IMR-90 (cell line): ENCODE measurements around the gene CNFN. TPM values are rescaled to one million over a fixed set of nuclear protein-coding genes. Genes with fewer than 3 reads are reported as not detected.

Experiments used
- ATAC-seq: fragments of 200-7000 bp; cut with Tn5 transposase; 2 replicates; pipeline ENCODE4 v1.9.1; 2020; ENCODE audit warnings: low read depth, mild to moderate bottlenecking, moderate library complexity
- BruUV-seq: library from RNA; stranded (reverse); fragments of 400-500 nt; replicated peaks from 2 replicates; lab custom pipeline; 2021; lab: Mats Ljungman, UMichigan
- CTCF ChIA-PET: fragments of 300-600 bp; formaldehyde crosslinking; extraction: SDS; loops from one replicate; lab custom pipeline; 2021; ENCODE audit warnings: antibody characterized with exemption; lab: Yijun Ruan, JAX
- POLR2A ChIA-PET: fragments of 300-600 bp; sonication (Branson Sonifier 250); formaldehyde crosslinking; loops from one replicate; lab custom pipeline; 2022; ENCODE audit warnings: antibody characterized with exemption; ENCODE audit not compliant: unreplicated experiment; lab: Charles Lee
- DNase-seq: peaks from one replicate; pipeline ENCODE4 v3.0.0; 2013
- H2AFZ ChIP-seq: replicated peaks from 2 replicates; pipeline ENCODE3; 2013; ENCODE audit warnings: low read length, mild to moderate bottlenecking; ENCODE audit not compliant: poor library complexity
- H2AK5ac ChIP-seq: 2 replicates; pipeline ENCODE4 v1.6.1; 2013; ENCODE audit warnings: low read depth, low read length, inconsistent platforms
- H2AK9ac ChIP-seq: replicated peaks from 2 replicates; pipeline ENCODE3; 2013; ENCODE audit warnings: mild to moderate bottlenecking, low read depth, low read length, moderate library complexity; ENCODE audit not compliant: poor library complexity
- H2BK120ac ChIP-seq: 2 replicates; pipeline ENCODE4 v1.6.1; 2013; ENCODE audit warnings: low read depth, low read length, inconsistent platforms
- H2BK15ac ChIP-seq: 3 replicates; pipeline ENCODE4 v1.6.1; 2013; ENCODE audit warnings: low read depth, low read length, inconsistent platforms
- H2BK20ac ChIP-seq: 2 replicates; pipeline ENCODE4 v1.6.1; 2013; ENCODE audit warnings: low read depth, mild to moderate bottlenecking, inconsistent platforms, low read length, moderate library complexity
- H2BK5ac ChIP-seq: 2 replicates; pipeline ENCODE4 v1.6.1; 2013; ENCODE audit warnings: mild to moderate bottlenecking, low read depth, low read length, inconsistent platforms; ENCODE audit not compliant: poor library complexity, severe bottlenecking
- H3K14ac ChIP-seq: replicated peaks from 2 replicates; pipeline ENCODE4 v1.6.1; 2013; ENCODE audit warnings: low read depth, low read length, inconsistent platforms
- H3K18ac ChIP-seq: 2 replicates; pipeline ENCODE4 v1.6.1; 2013; ENCODE audit warnings: low read depth, low read length, control low read depth
- H3K23ac ChIP-seq: 2 replicates; pipeline ENCODE4 v1.6.1; 2013; ENCODE audit warnings: low read depth, low read length, inconsistent platforms
- H3K27ac ChIP-seq: 2 replicates; pipeline ENCODE4 v1.5.1; 2013; ENCODE audit warnings: mild to moderate bottlenecking, control low read depth, low read length; ENCODE audit not compliant: insufficient read depth
- H3K27me3 ChIP-seq: 2 replicates; pipeline ENCODE4 v1.6.1; 2013; ENCODE audit warnings: low read length; ENCODE audit not compliant: control insufficient read depth, insufficient read depth
- H3K36me3 ChIP-seq: 2 replicates; pipeline ENCODE4 v1.6.1; 2013; ENCODE audit warnings: low read length, mixed read lengths; ENCODE audit not compliant: control insufficient read depth, insufficient read depth
- H3K4ac ChIP-seq: 2 replicates; pipeline ENCODE4 v1.6.1; 2013; ENCODE audit warnings: low read depth, low read length, inconsistent platforms
- H3K4me1 ChIP-seq: 2 replicates; pipeline ENCODE4 v1.6.1; 2013; ENCODE audit warnings: low read length, mixed read lengths; ENCODE audit not compliant: control insufficient read depth, insufficient read depth
- H3K4me2 ChIP-seq: 2 replicates; pipeline ENCODE4 v1.6.1; 2013; ENCODE audit warnings: low read depth, mild to moderate bottlenecking, control low read depth, low read length, moderate library complexity
- H3K4me3 ChIP-seq: 2 replicates; pipeline ENCODE4 v1.5.1; 2013; ENCODE audit warnings: low read depth, mild to moderate bottlenecking, control low read depth, low read length, moderate library complexity; ENCODE audit not compliant: insufficient read depth
- H3K56ac ChIP-seq: 2 replicates; pipeline ENCODE4 v1.6.1; 2013; ENCODE audit warnings: low read length, inconsistent platforms; ENCODE audit not compliant: insufficient read depth; ENCODE audit errors: extremely low read depth
- H3K79me1 ChIP-seq, 2 experiments: 2 replicates each; pipeline ENCODE4 v1.6.1; 2013; ENCODE audit warnings: low read length in 2 of 2, inconsistent platforms in 1 of 2, low read depth in 1 of 2
- H3K9ac ChIP-seq: 2 replicates; pipeline ENCODE4 v1.6.1; 2013; ENCODE audit warnings: low read depth, low read length, control low read depth
- H3K9me1 ChIP-seq: 2 replicates; pipeline ENCODE4 v1.6.1; 2013; ENCODE audit warnings: low read length, inconsistent platforms; ENCODE audit not compliant: insufficient read depth
- H3K9me3 ChIP-seq: 2 replicates; pipeline ENCODE4 v1.6.1; 2013; ENCODE audit warnings: low read length; ENCODE audit not compliant: control insufficient read depth, insufficient read depth
- H4K20me1 ChIP-seq: 2 replicates; pipeline ENCODE4 v1.6.1; 2013; ENCODE audit warnings: low read length, inconsistent platforms; ENCODE audit not compliant: insufficient read depth
- H4K5ac ChIP-seq: 2 replicates; pipeline ENCODE4 v1.6.1; 2013; ENCODE audit warnings: mild to moderate bottlenecking, low read depth, low read length, control low read depth
- H4K8ac ChIP-seq, 2 experiments: 2 replicates each; pipeline ENCODE4 v1.6.1; 2013; ENCODE audit warnings: low read depth in 2 of 2, low read length in 2 of 2, control low read depth in 1 of 2, inconsistent platforms in 1 of 2
- H4K91ac ChIP-seq: 2 replicates; pipeline ENCODE4 v1.6.1; 2013; ENCODE audit warnings: low read depth, low read length, inconsistent platforms; ENCODE audit not compliant: insufficient read depth
- BHLHE40 ChIP-seq: fragments of 150-350 bp; IDR thresholded peaks from 2 replicates; pipeline ENCODE4 v1.6.1; 2016; ENCODE audit warnings: mild to moderate bottlenecking, low read depth, low read length
- CEBPB ChIP-seq: IDR thresholded peaks from 2 replicates; pipeline ENCODE4 v1.6.1; 2012; ENCODE audit warnings: low read depth, low read length, improper control_type of control experiment
- ELK1 ChIP-seq: fragments of 150-350 bp; IDR thresholded peaks from 2 replicates; pipeline ENCODE4 v1.6.1; 2016; ENCODE audit warnings: low read depth, mild to moderate bottlenecking, low read length, moderate library complexity, borderline replicate concordance
- FOS ChIP-seq: fragments of 150-350 bp; IDR thresholded peaks from 2 replicates; pipeline ENCODE4 v1.6.1; 2016; ENCODE audit warnings: low read depth, low read length
- MAFK ChIP-seq: IDR thresholded peaks from 2 replicates; pipeline ENCODE4 v1.6.1; 2012; ENCODE audit warnings: low read depth, low read length, improper control_type of control experiment
- MAZ ChIP-seq: IDR thresholded peaks from 2 replicates; pipeline ENCODE4 v1.6.1; 2012; ENCODE audit warnings: low read depth, mild to moderate bottlenecking, low read length, improper control_type of control experiment, moderate library complexity, borderline replicate concordance
- MXI1 ChIP-seq: IDR thresholded peaks from 2 replicates; pipeline ENCODE4 v1.6.1; 2012; ENCODE audit warnings: low read depth, mild to moderate bottlenecking, low read length, moderate library complexity, borderline replicate concordance
- NFE2L2 ChIP-seq: fragments of 150-350 bp; IDR thresholded peaks from 2 replicates; pipeline ENCODE4 v1.6.1; 2016; ENCODE audit warnings: low read depth, mild to moderate bottlenecking, low read length
- POLR2A ChIP-seq: IDR thresholded peaks from 2 replicates; pipeline ENCODE4 v1.6.1; 2012; ENCODE audit warnings: mild to moderate bottlenecking, low read depth, low read length
- RAD21 ChIP-seq: IDR thresholded peaks from 2 replicates; pipeline ENCODE4 v1.6.1; 2012; ENCODE audit warnings: low read length, improper control_type of control experiment
- RCOR1 ChIP-seq: IDR thresholded peaks from 2 replicates; pipeline ENCODE4 v1.6.1; 2012; ENCODE audit warnings: mild to moderate bottlenecking, low read length, improper control_type of control experiment; ENCODE audit not compliant: insufficient replicate concordance
- RFX5 ChIP-seq: IDR thresholded peaks from 2 replicates; pipeline ENCODE4 v1.8.0; 2012; ENCODE audit warnings: low read depth, mild to moderate bottlenecking, low read length, moderate library complexity
- SMC3 ChIP-seq: fragments of 150-350 bp; IDR thresholded peaks from 2 replicates; pipeline ENCODE4 v1.6.1; 2016; ENCODE audit warnings: low read depth, mild to moderate bottlenecking, antibody characterized with exemption, low read length, moderate library complexity
- USF2 ChIP-seq: fragments of 150-350 bp; IDR thresholded peaks from 2 replicates; pipeline ENCODE4 v1.6.1; 2017; ENCODE audit warnings: mild to moderate bottlenecking, antibody characterized with exemption, low read length, low read depth
- WGBS, 2 experiments: methylation state at CpG; one replicate each; pipeline versions ENCODE4 v1.1.5 to v1.1.7; 2013; ENCODE audit warnings: missing lambda C conversion rate in 2 of 2; ENCODE audit not compliant: insufficient read length in 1 of 2; ENCODE audit errors: extremely low coverage in 2 of 2; 5-methylcytosine and 5-hydroxymethylcytosine counted together
- dilution Hi-C: fragments of 300-500 bp; cut with HindIII; formaldehyde crosslinking; loops from one replicate; pipeline ENCODE4 v1.14.3; 2018; ENCODE audit warnings: low sequenced_read_pairs; ENCODE audit not compliant: unreplicated experiment
- in situ Hi-C: fragments of 300-500 bp; cut with MboI; formaldehyde crosslinking; loops from 3 replicates; pipeline ENCODE4 v1.14.3; 2019; ENCODE audit warnings: low sequenced_read_pairs, inconsistent platforms, mixed read lengths
- intact Hi-C: fragments of 100-400 bp; cut with micrococcal nuclease; formaldehyde crosslinking; loops from 2 replicates; pipeline ENCODE4 v1.10.0; 2022
- polyA plus RNA-seq, 3 experiments: library from polyadenylated mRNA; depleted of rRNA; stranded (reverse); fragments of >200 nt; gene quantifications; 2 replicates each; pipeline ENCODE4 v1.2.3, GENCODE V29; 2012; ENCODE audit warnings: low replicate concordance in 1 of 3
- total RNA-seq: library from RNA; depleted of rRNA; stranded (reverse); fragments of >200 nt; gene quantifications from 2 replicates; pipeline ENCODE4 v1.2.3, GENCODE V29; 2012

CNFN gene
- total and polyA plus RNA-seq, 2 of the 4 experiments (the other 2 are of a cell fraction) = 1.2 TPM; not detected in 1

GRCh38 chr19:42392165-42392564, 2.1 kb upstream of the CNFN start:
- no peak overlapping the region for H2BK15ac ChIP-seq
- H2AK5ac ChIP-seq = no peak overlapping the region
- H2BK5ac ChIP-seq = no peak overlapping the region
- H3K36me3 ChIP-seq = no peaks in the 10 kb centered on the region
- H3K9ac ChIP-seq = no peak overlapping the region
- H3K4ac ChIP-seq = no peak overlapping the region
- ATAC-seq (no peak), DNase-seq (no peak)
- H4K5ac ChIP-seq = no peak overlapping the region
- H3K27me3 ChIP-seq = peaks cover 34% of the 10 kb centered on the region
- H3K23ac ChIP-seq = no peak overlapping the region
- no TSS peak for BruUV-seq
- H3K79me1 ChIP-seq = peaks cover 0 to under 1% of the 10 kb centered on the region in 2 experiments; a peak in 2 of 4 replicates
- in situ Hi-C loops (loop anchor here (10.0 kb wide), 1 partner anchor 277 kb away; no protein-coding TSS in a partner anchor), dilution Hi-C loops (no loop called here), intact Hi-C loops (no loop called here)
- no peak overlapping the region for H2AK9ac ChIP-seq
- WGBS, 2 experiments = 80% methylated on average over 1 of the region's 4 CpGs; no CpG with 5 or more reads in 1 of the 2 experiments
- ChIA-PET POLR2A (no interaction called here), CTCF (no interaction called here)
- no peaks in the 10 kb centered on the region for H3K9me3 ChIP-seq
- no peak overlapping the region for H3K18ac ChIP-seq
- no peak overlapping the region for H3K27ac ChIP-seq
- H3K4me1 ChIP-seq = 0 out of 2 replicates have a peak, but pooled peaks cover 2% of the 10 kb centered on the region
- no peak overlapping the region for H2BK20ac ChIP-seq
- no peak overlapping the region for H3K4me2 ChIP-seq
- peaks cover 3% of the 10 kb centered on the region; the same call in 1 of the 2 replicates for H3K9me1 ChIP-seq
- no peak overlapping the region for H2BK120ac ChIP-seq
- TF ChIP-seq BHLHE40 (no peak), FOS (no peak), RCOR1 (no peak), CEBPB (no peak), RFX5 (no peak), ELK1 (no peak), RAD21 (no peak), MAZ (no peak), MAFK (no peak), USF2 (no peak), POLR2A (no peak), NFE2L2 (no peak), MXI1 (no peak), SMC3 (no peak)
- no peak overlapping the region for H3K4me3 ChIP-seq
- no peak overlapping the region for H2AFZ ChIP-seq
- H4K20me1 ChIP-seq = no peaks in the 10 kb centered on the region; the same call in none of the 2 replicates
- H3K14ac ChIP-seq = no peak overlapping the region
- no peak overlapping the region for H3K56ac ChIP-seq
- no peak overlapping the region for H4K91ac ChIP-seq
- no peak overlapping the region for H4K8ac ChIP-seq
